Kidney (tissue), 14 donors: Measurements from ENCODE around the gene TMED7. TPM values are rescaled to one million over a fixed set of nuclear protein-coding genes. Genes with fewer than 3 reads are reported as not detected.

Source experiments
- DNase-seq, 5 donors: peaks; one replicate each; pipeline ENCODE4 v3.0.0-alpha.2; 2013 to 2020
- FAIRE-seq: peaks from 2 replicates; lab custom pipeline; 2012; peaks lifted over from hg19 to GRCh38; lab: Jason Lieb, UNC
- H3K27ac ChIP-seq, 2 donors: one replicate each; pipeline ENCODE4 v1.7.0; 2013; ENCODE audit warnings: low read depth in 2 of 2, low read length in 2 of 2, inconsistent platforms in 1 of 2
- H3K27me3 ChIP-seq: one replicate; pipeline ENCODE4 v1.7.1; 2013; ENCODE audit warnings: low read length, inconsistent platforms; ENCODE audit not compliant: control insufficient read depth, insufficient read depth
- H3K36me3 ChIP-seq, 3 donors: one replicate each; pipeline versions ENCODE4 v1.7.0 to v1.7.1; 2013; ENCODE audit warnings: low read length in 3 of 3, control low read depth in 1 of 3, inconsistent platforms in 1 of 3; ENCODE audit not compliant: insufficient read depth in 3 of 3, control insufficient read depth in 2 of 3
- H3K4me1 ChIP-seq, 3 donors: one replicate each; pipeline versions ENCODE4 v1.7.0 to v1.7.1; 2013; ENCODE audit warnings: low read length in 3 of 3, inconsistent platforms in 1 of 3, low read depth in 1 of 3; ENCODE audit not compliant: control insufficient read depth in 2 of 3, insufficient read depth in 2 of 3
- H3K4me3 ChIP-seq, 3 donors: one replicate each; pipeline versions ENCODE4 v1.7.0 to v1.8.1; 2013; ENCODE audit warnings: low read length in 3 of 3, control low read depth in 1 of 3, inconsistent platforms in 1 of 3
- H3K9ac ChIP-seq, 3 donors: one replicate each; pipeline versions ENCODE4 v1.7.0 to v1.7.1; 2013; ENCODE audit warnings: low read length in 3 of 3, control low read depth in 1 of 3, inconsistent platforms in 1 of 3
- H3K9me3 ChIP-seq, 3 donors: one replicate each; pipeline versions ENCODE4 v1.7.0 to v1.7.1; 2013; ENCODE audit warnings: low read length in 3 of 3, control low read depth in 1 of 3, inconsistent platforms in 1 of 3; ENCODE audit not compliant: control insufficient read depth in 2 of 3, insufficient read depth in 1 of 3
- intact Hi-C: fragments of 100-400 bp; cut with DNase I; formaldehyde crosslinking; loops from one replicate; pipeline ENCODE4 v1.11.1; 2022
- polyA plus RNA-seq: library from polyadenylated mRNA; stranded (reverse); fragments of 350-450 nt; fragmentation: Illumina TruSeq; extraction: RNeasy Lipid Tissue Mini Kit (QIAGEN cat#74804); gene quantifications from one replicate; pipeline ENCODE4 v1.2.3, GENCODE V29; 2014; ENCODE audit warnings: low read depth, low replicate concordance; ENCODE audit not compliant: insufficient read depth
- total RNA-seq: library from RNA; stranded (reverse); fragmentation: NEBNext Ultra II Directional; extraction: Animal tissue kit (Norgen Biotek cat#: 25700); gene quantifications from one replicate; pipeline ENCODE4 v1.2.1, GENCODE V29; 2021
- TF ChIP-seq, protein P1 (sequence below): IDR thresholded peaks from 3 replicates; pipeline ENCODE4 v1.5.1; 2012; ENCODE audit warnings: mild to moderate bottlenecking, moderate library complexity, borderline replicate concordance; ENCODE audit not compliant: insufficient read depth; ENCODE audit errors: extremely low read depth
- donor health status: control.
- donor health status: control.
- donor health status: control.
- donor health status: control.
- donor health status: control.
- donor health status: DM: yes; HTN: yes; CAD: no.
- donor health status: Normal renal cell carcinoma (clear cell type).

Gene TMED7
- total and polyA plus RNA-seq, 2 donors from 2014 or later: 24.4 to 115 TPM

DNA sequence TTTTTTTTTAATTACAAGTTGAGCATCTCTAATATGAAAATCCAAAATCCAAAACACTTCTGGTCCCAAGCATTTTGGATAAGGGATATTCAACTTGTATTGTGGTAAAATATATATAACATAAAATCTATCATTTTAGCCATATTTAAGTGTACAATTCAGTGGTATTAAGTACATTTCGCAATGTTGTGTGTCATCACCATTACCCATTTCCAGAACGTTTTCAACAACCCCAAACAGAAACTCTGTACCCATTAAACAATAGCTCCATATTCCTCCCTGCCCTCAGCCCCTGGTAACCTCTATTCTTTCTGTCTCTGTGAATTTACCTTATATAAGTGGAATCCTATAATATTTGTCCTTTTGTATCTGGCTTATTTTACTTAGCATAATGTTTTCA lies 48.5 kb downstream of the TMED7 start:
- Histone ChIP-seq H3K36me3 (peaks cover 0 to 6% (median 0%) of the 10 kb centered on the region in 3 donors), H3K27me3 (no peaks in the 10 kb centered on the region), H3K9me3 (no peaks in the 10 kb centered on the region), H3K4me1 (no peaks in the 10 kb centered on the region), H3K9ac (no peak overlapping the region), H3K27ac (no peak overlapping the region), H3K4me3 (no peak overlapping the region)
- FAIRE-seq: no peak
- no peak for DNase-seq
- TF ChIP-seq, protein P1, sequence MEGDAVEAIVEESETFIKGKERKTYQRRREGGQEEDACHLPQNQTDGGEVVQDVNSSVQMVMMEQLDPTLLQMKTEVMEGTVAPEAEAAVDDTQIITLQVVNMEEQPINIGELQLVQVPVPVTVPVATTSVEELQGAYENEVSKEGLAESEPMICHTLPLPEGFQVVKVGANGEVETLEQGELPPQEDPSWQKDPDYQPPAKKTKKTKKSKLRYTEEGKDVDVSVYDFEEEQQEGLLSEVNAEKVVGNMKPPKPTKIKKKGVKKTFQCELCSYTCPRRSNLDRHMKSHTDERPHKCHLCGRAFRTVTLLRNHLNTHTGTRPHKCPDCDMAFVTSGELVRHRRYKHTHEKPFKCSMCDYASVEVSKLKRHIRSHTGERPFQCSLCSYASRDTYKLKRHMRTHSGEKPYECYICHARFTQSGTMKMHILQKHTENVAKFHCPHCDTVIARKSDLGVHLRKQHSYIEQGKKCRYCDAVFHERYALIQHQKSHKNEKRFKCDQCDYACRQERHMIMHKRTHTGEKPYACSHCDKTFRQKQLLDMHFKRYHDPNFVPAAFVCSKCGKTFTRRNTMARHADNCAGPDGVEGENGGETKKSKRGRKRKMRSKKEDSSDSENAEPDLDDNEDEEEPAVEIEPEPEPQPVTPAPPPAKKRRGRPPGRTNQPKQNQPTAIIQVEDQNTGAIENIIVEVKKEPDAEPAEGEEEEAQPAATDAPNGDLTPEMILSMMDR: no peak
- intact Hi-C loops: no loop called here

DNA sequence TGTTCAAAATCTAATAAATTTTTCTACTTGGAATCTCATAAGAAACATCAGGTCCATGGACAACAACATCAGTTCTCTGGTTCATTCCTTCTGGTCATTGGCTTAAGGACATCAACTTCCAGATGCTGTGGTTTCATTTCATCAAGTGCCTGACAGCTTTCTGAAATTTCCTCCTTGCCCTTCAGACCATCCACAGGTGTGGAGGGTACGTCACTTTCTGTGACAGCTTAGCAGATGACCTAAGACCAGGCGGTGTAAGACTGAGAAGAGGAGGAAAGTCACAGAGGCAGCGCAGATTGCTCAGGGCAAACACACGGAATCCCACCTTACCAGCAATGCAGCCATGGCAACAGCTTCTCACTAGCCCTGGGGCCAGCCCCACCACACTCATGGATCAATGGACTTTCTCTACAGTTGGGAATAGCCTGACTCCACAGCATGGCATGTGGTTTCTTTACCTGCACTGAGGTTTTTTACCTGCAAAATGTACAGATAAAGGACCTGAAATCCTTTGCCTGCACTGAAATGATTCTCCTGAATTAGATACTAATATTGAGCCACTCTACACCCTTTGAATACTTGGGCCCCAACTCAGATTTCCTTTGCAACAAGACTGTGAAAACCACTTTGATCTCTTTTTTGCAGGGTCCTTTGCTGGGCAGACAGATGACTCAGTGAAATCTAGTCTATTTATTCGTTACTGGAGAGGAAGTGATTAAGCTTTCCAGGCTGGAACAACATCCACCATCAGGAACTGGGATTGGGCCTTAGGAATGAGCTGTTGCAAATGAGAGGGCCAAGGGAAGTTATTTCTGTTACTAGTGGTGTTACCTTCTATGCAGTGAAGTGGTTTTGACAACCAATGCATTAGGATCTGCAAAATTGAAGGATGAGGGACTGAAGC lies 50.4 kb downstream of the TMED7 start:
- H3K27me3 ChIP-seq: no peaks in the 10 kb centered on the region
- H3K4me1 ChIP-seq: no peaks in the 10 kb centered on the region
- no peaks in the 10 kb centered on the region for H3K9me3 ChIP-seq
- DNase-seq (no peak), FAIRE-seq (no peak)
- no peak overlapping the region for H3K27ac ChIP-seq
- intact Hi-C loops: no loop called here
- H3K9ac ChIP-seq: no peak overlapping the region
- H3K36me3 ChIP-seq: no peaks in the 10 kb centered on the region
- TF ChIP-seq, protein P1: no peak
- H3K4me3 ChIP-seq: no peak overlapping the region

DNA sequence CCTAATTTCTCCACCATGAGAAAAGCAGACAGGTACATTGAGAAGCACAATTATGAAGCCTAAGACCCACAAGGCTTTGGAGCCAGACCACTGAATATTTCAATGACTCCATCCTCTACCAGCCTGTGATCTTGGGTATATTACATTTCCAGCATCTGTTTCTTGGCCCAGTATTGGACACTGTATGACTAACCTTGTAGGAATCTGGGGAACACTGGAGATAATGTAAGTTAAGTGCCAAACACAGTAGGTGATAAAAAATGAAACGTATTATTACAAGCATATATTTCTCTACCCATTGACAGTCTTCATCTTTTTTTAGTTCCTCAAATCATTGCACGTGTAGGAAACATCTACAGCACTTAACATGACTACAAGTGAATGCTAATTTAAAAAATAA lies 52.7 kb downstream of the TMED7 start:
- Histone ChIP-seq H3K36me3 (no peaks in the 10 kb centered on the region), H3K27me3 (no peaks in the 10 kb centered on the region), H3K9me3 (no peaks in the 10 kb centered on the region), H3K27ac (no peak overlapping the region), H3K9ac (no peak overlapping the region), H3K4me3 (no peak overlapping the region), H3K4me1 (no peaks in the 10 kb centered on the region)
- intact Hi-C loops: no loop called here
- FAIRE-seq: no peak
- TF ChIP-seq, protein P1: no peak
- no peak for DNase-seq
